ENCODE data around the gene INO80C. TPM values are rescaled to one million over a fixed set of nuclear protein-coding genes. Genes with fewer than 3 reads are reported as not detected.
"Not testable (repeated sequence)": the region's sequence is repeated elsewhere in the genome, so short reads cannot be mapped to it uniquely, and the experiment has no call there.

Gene INO80C
- total RNA-seq, 1 donor from 2014 or later: 9.8 TPM

- peak; percentile 79 for DNase-seq (ENCODE audit: low read depth)
These were observed 34.7 kb downstream of the INO80C start for GRCh38 chr18:35463050-35463449.

GRCh38 chr18:35460736-35461161 lies 37.0 kb downstream of the INO80C start:
- DNase-seq (ENCODE audit: low read depth): no peak

GRCh38 chr18:35459997-35460396 lies 37.8 kb downstream of the INO80C start:
- DNase-seq (ENCODE audit: low read depth): no peak

GRCh38 chr18:35458677-35459441 lies 38.9 kb downstream of the INO80C start:
- DNase-seq (ENCODE audit: low read depth): peak; percentile 96

- DNase-seq (ENCODE audit: low read depth): peak; percentile 65
These were observed 39.5 kb downstream of the INO80C start for GRCh38 chr18:35458271-35458670.

- DNase-seq (ENCODE audit: low read depth): no peak
These were observed 40.5 kb downstream of the INO80C start for GRCh38 chr18:35457140-35457704.

GRCh38 chr18:35455926-35456763 lies 41.6 kb downstream of the INO80C start:
- no peak for DNase-seq (ENCODE audit: low read depth)

GRCh38 chr18:35454803-35455202 lies 43.0 kb downstream of the INO80C start:
- no peak for DNase-seq (ENCODE audit: low read depth)

- not testable (repeated sequence) for DNase-seq (ENCODE audit: low read depth)
These were observed 44.7 kb downstream of the INO80C start for GRCh38 chr18:35453065-35453464.

GRCh38 chr18:35451916-35452315 lies 45.8 kb downstream of the INO80C start:
- no peak for DNase-seq (ENCODE audit: low read depth)

GRCh38 chr18:35451032-35451431 lies 46.7 kb downstream of the INO80C start:
- no peak for DNase-seq (ENCODE audit: low read depth)

GRCh38 chr18:35444636-35445035 lies 53.1 kb downstream of the INO80C start:
- DNase-seq (ENCODE audit: low read depth): peak; percentile 77

GRCh38 chr18:35443847-35444246 lies 53.9 kb downstream of the INO80C start:
- DNase-seq (ENCODE audit: low read depth): peak; percentile 42

- no peak for DNase-seq (ENCODE audit: low read depth)
These were observed 54.3 kb downstream of the INO80C start for GRCh38 chr18:35443434-35443833.

- no peak for DNase-seq (ENCODE audit: low read depth)
These were observed 55.1 kb downstream of the INO80C start for GRCh38 chr18:35442701-35443100.

GRCh38 chr18:35441857-35442595 lies 55.7 kb downstream of the INO80C start:
- DNase-seq (ENCODE audit: low read depth): peak; percentile 48

GRCh38 chr18:35438480-35439234 lies 59.1 kb downstream of the INO80C start:
- DNase-seq (ENCODE audit: low read depth): no peak

- no peak for DNase-seq (ENCODE audit: low read depth)
These were observed 59.9 kb downstream of the INO80C start for GRCh38 chr18:35437836-35438235.

- no peak for DNase-seq (ENCODE audit: low read depth)
These were observed 61.6 kb downstream of the INO80C start for GRCh38 chr18:35436076-35436649.

- no peak for DNase-seq (ENCODE audit: low read depth)
These were observed 62.4 kb downstream of the INO80C start for GRCh38 chr18:35435401-35435800.
